ENCODE measurements around the gene ATG7.

- TF ChIP-seq POLR2A (IDR thresholded peaks at IDR 0.05) (no peak), CTCF (IDR thresholded peaks at IDR 0.05) (no peak)
Measured at GRCh38 chr3:11323813-11324212, 51.6 kb downstream of the ATG7 start.
